ENCODE results near the gene RELN. TPM values are rescaled to one million over a fixed set of nuclear protein-coding genes. Genes with fewer than 3 reads are reported as not detected.
"Not testable (repeated sequence)": the region's sequence is repeated elsewhere in the genome, so short reads cannot be mapped to it uniquely, and the experiment has no call there.

The RELN gene
- total RNA-seq, 1 donor from 2014 or later: not detected

- no peaks in the 10 kb centered on the region for H3K27me3 Mint-ChIP-seq
- no peak overlapping the region for H3K27ac Mint-ChIP-seq
- H3K4me3 Mint-ChIP-seq: no peak overlapping the region
- no peaks in the 10 kb centered on the region for H3K4me1 Mint-ChIP-seq
- intact Hi-C loops (cut with micrococcal nuclease): no loop called here
- CTCF ChIA-PET: no interaction called here
- ATAC-seq (ENCODE audit: low read depth) (no peak), DNase-seq (no peak)
- POLR2A ChIA-PET: no interaction called here
- no peaks in the 10 kb centered on the region for H3K36me3 Mint-ChIP-seq (ENCODE audit: low read depth)
- no peaks in the 10 kb centered on the region for H3K9me3 Mint-ChIP-seq
- TF ChIP-seq, protein P1, sequence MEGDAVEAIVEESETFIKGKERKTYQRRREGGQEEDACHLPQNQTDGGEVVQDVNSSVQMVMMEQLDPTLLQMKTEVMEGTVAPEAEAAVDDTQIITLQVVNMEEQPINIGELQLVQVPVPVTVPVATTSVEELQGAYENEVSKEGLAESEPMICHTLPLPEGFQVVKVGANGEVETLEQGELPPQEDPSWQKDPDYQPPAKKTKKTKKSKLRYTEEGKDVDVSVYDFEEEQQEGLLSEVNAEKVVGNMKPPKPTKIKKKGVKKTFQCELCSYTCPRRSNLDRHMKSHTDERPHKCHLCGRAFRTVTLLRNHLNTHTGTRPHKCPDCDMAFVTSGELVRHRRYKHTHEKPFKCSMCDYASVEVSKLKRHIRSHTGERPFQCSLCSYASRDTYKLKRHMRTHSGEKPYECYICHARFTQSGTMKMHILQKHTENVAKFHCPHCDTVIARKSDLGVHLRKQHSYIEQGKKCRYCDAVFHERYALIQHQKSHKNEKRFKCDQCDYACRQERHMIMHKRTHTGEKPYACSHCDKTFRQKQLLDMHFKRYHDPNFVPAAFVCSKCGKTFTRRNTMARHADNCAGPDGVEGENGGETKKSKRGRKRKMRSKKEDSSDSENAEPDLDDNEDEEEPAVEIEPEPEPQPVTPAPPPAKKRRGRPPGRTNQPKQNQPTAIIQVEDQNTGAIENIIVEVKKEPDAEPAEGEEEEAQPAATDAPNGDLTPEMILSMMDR (IDR thresholded peaks at IDR 0.05): no peak
These were observed 73.6 kb downstream of the RELN start for GRCh38 chr7:103915680-103916357.

DNA sequence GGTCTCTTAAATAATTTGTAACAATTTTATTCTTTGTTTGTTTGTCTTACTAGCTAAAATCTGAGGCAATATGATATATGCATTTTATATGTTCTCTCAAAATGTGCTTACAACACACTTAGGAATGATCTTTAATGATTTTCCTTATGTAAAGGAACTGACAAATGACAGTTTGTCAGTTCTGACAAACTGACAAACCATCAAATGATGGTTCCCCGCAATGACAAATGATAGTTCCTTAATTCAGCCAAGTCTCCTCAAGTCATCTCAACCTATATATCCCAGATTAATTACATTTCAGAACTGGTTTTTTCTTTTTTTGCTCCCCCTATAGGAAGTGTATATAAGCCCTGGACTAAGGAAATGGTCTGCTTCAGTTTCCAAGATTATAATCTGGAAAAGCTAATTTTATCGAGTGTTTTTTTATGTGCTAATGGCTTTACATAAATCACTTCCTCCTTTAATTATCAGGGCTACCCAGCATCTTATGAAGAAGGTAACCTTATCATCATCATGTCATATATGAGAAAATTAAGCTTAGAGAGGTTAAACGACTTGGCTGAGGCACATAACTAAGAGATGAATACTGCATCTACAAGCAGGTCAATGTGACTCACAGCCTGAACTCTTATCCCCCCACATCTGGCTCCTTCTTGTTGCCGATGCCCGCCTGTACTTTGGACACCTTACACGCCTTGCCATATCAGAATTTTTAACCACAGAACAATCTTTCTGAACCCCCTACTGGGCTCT is 75.1 kb downstream of the RELN start:
- TF ChIP-seq, protein P1 (IDR thresholded peaks at IDR 0.05): no peak
- DNase-seq (no peak), ATAC-seq (ENCODE audit: low read depth) (no peak)
- Mint-ChIP-seq H3K36me3 (ENCODE audit: low read depth) (no peaks in the 10 kb centered on the region), H3K9me3 (no peaks in the 10 kb centered on the region), H3K4me1 (no peaks in the 10 kb centered on the region), H3K4me3 (no peak overlapping the region), H3K27me3 (no peaks in the 10 kb centered on the region), H3K27ac (no peak overlapping the region)
- CTCF ChIA-PET: no interaction called here
- intact Hi-C loops (cut with micrococcal nuclease): no loop called here
- POLR2A ChIA-PET: no interaction called here

DNA sequence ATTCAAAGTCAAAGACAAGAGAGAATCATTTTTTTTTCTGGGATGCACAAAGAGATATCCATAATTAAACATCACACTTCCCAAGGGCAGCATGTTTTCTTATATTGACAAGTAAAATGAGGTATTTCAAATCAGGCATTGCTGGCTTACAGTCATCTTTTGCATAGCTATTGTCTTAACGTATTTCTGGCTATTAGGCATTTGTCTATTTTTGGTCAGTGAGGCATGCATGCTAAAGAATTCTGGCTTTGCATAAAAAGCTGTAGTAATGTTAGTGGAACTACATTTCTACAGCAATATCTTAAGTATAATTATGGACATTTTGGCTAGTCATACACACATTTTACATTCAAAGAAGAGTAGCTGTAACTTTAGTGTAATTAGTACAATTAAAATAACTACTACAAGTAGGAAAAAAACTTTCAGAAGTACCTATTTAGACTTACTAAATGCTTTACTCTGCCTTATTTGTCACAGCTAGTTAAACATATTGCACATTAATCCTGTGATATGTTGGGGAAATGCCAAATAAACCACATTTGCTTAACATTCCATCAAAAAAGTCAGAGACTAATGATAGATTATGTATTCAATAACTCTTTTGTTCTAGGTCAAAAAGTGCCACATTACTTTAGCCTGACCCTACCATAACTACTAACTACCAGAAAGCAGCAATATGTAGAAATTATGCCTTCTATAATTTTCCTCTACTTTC is 76.4 kb downstream of the RELN start:
- no peaks in the 10 kb centered on the region for H3K4me1 Mint-ChIP-seq

DNA sequence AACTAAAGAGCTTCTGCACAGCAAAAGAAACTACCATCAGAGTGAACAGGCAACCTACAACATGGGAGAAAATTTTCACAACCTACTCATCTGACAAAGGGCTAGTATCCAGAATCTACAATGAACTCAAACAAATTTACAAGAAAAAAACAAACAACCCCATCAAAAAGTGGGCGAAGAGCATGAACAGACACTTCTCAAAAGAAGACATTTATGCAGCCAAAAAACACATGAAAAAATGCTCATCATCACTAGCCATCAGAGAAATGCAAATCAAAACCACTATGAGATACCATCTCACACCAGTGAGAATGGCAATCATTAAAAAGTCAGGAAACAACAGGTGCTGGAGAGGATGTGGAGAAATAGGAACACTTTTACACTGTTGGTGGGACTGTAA is 78.4 kb downstream of the RELN start:
- H3K27ac Mint-ChIP-seq; H3K36me3 Mint-ChIP-seq (ENCODE audit: low read depth); CTCF ChIA-PET; intact Hi-C loops (cut with micrococcal nuclease); H3K4me3 Mint-ChIP-seq; DNase-seq; POLR2A ChIA-PET; ATAC-seq (ENCODE audit: low read depth); H3K27me3 Mint-ChIP-seq; H3K4me1 Mint-ChIP-seq; H3K9me3 Mint-ChIP-seq: not testable (repeated sequence)

More for the DNA sequence above, 76.4 kb downstream of the RELN start:
- TF ChIP-seq, protein P1 (IDR thresholded peaks at IDR 0.05): no peak
- Mint-ChIP-seq H3K27me3 (no peaks in the 10 kb centered on the region), H3K27ac (no peak overlapping the region), H3K4me3 (no peak overlapping the region), H3K36me3 (ENCODE audit: low read depth) (no peaks in the 10 kb centered on the region), H3K9me3 (no peaks in the 10 kb centered on the region)
- CTCF ChIA-PET: no interaction called here
- intact Hi-C loops (cut with micrococcal nuclease): no loop called here
- POLR2A ChIA-PET: no interaction called here
- DNase-seq (no peak), ATAC-seq (ENCODE audit: low read depth) (no peak)

- CTCF ChIA-PET: no interaction called here
- TF ChIP-seq, protein P1 (IDR thresholded peaks at IDR 0.05): no peak
- Mint-ChIP-seq H3K9me3 (no peaks in the 10 kb centered on the region), H3K27ac (no peak overlapping the region), H3K4me1 (no peaks in the 10 kb centered on the region), H3K27me3 (peaks cover 2% of the 10 kb centered on the region), H3K36me3 (ENCODE audit: low read depth) (no peaks in the 10 kb centered on the region), H3K4me3 (no peak overlapping the region)
- intact Hi-C loops (cut with micrococcal nuclease): no loop called here
- DNase-seq (no peak), ATAC-seq (ENCODE audit: low read depth) (no peak)
- POLR2A ChIA-PET: no interaction called here
These were observed 83.5 kb downstream of the RELN start for GRCh38 chr7:103905997-103906396.

Data from activated B cell treated with CpG ODN at 0.5 μM for 24 hours (primary cell).